CD4-positive, alpha-beta memory T cell (primary cell): Measurements from ENCODE around the gene NXPE3. TPM values are rescaled to one million over a fixed set of nuclear protein-coding genes. Genes with fewer than 3 reads are reported as not detected.
A peak's percentile ranks its signal among the peaks of the same experiment; 100 is the strongest.

ENCODE experiments used
- CTCF ChIA-PET: fragments of 350-600 bp; sonication (Branson Sonifier 250); formaldehyde crosslinking; loops from one replicate; lab custom pipeline; 2021; ENCODE audit warnings: inconsistent platforms; ENCODE audit not compliant: partially characterized antibody; lab: Charles Lee
- POLR2A ChIA-PET: fragments of 350-600 bp; sonication (Branson Sonifier 250); formaldehyde crosslinking; loops from one replicate; lab custom pipeline; 2021; ENCODE audit not compliant: partially characterized antibody; lab: Charles Lee
- DNase-seq, 5 donors: peaks; one replicate each; pipeline versions ENCODE4 v3.0.0 to v3.0.0-alpha.2; 2020 to 2022; ENCODE audit warnings: mixed read lengths in 1 of 5
- H3K27ac ChIP-seq: one replicate; pipeline ENCODE4 v1.7.0; 2013; ENCODE audit warnings: low read depth, low read length
- H3K27me3 ChIP-seq: 2 replicates; pipeline ENCODE4 v1.7.0; 2013; ENCODE audit warnings: mild to moderate bottlenecking, low read length, moderate library complexity; ENCODE audit not compliant: insufficient read depth
- H3K36me3 ChIP-seq: 2 replicates; pipeline ENCODE4 v1.7.0; 2013; ENCODE audit warnings: mild to moderate bottlenecking, low read length, moderate library complexity; ENCODE audit not compliant: insufficient read depth
- H3K4me1 ChIP-seq: 2 replicates; pipeline ENCODE4 v1.7.0; 2013; ENCODE audit warnings: mild to moderate bottlenecking, low read length, moderate library complexity; ENCODE audit not compliant: insufficient read depth
- H3K4me3 ChIP-seq, 2 donors: one replicate each; pipeline ENCODE4 v1.7.0; 2013; ENCODE audit warnings: low read length in 2 of 2, mild to moderate bottlenecking in 1 of 2
- H3K9me3 ChIP-seq, 2 donors: one replicate each; pipeline ENCODE4 v1.7.0; 2013; ENCODE audit warnings: low read length in 2 of 2, control low read depth in 1 of 2; ENCODE audit not compliant: control insufficient read depth in 1 of 2
- H3K27ac Mint-ChIP-seq, 7 donors: one replicate each; pipeline ENCODE4 v1.8.0; 2020 to 2021; ENCODE audit warnings: mixed read lengths in 7 of 7, mild to moderate bottlenecking in 6 of 7, inconsistent platforms in 3 of 7, moderate library complexity in 3 of 7
- H3K27me3 Mint-ChIP-seq, 2 donors: one replicate each; pipeline ENCODE4 v1.8.0; 2020 to 2021; ENCODE audit warnings: mixed read lengths in 2 of 2
- H3K36me3 Mint-ChIP-seq, 2 donors: one replicate each; pipeline ENCODE4 v1.8.0; 2020 to 2021; ENCODE audit warnings: mixed read lengths in 2 of 2, inconsistent platforms in 1 of 2, mild to moderate bottlenecking in 1 of 2
- H3K4me1 Mint-ChIP-seq, 4 donors: one replicate each; pipeline ENCODE4 v1.8.0; 2020 to 2021; ENCODE audit warnings: mixed read lengths in 4 of 4, mild to moderate bottlenecking in 1 of 4
- H3K4me3 Mint-ChIP-seq, 8 donors: one replicate each; pipeline ENCODE4 v1.8.0; 2020 to 2021; ENCODE audit warnings: mixed read lengths in 8 of 8, mild to moderate bottlenecking in 7 of 8, moderate library complexity in 6 of 8, inconsistent platforms in 3 of 8
- H3K9me3 Mint-ChIP-seq, 8 donors: one replicate each; pipeline ENCODE4 v1.8.0; 2020 to 2021; ENCODE audit warnings: mixed read lengths in 8 of 8, mild to moderate bottlenecking in 5 of 8, inconsistent platforms in 3 of 8, moderate library complexity in 1 of 8
- intact Hi-C: fragments of 100-400 bp; cut with micrococcal nuclease; formaldehyde crosslinking; loops from one replicate; pipeline ENCODE4 v1.15.1; 2023
- polyA plus RNA-seq, 2 donors: library from polyadenylated mRNA; unstranded; fragments of 300-500 nt; fragmentation: Illumina TruSeq; gene quantifications; one replicate each; pipeline ENCODE4 v1.2.3, GENCODE V29; 2021
- total RNA-seq, 2 experiments: library from RNA; stranded (reverse); gene quantifications; one replicate each; pipeline ENCODE4 v1.2.3, GENCODE V29; 2021

The NXPE3 gene
- total and polyA plus RNA-seq, 4 experiments from 2014 or later: 35.7 to 50.0 (median 36.7) TPM

- no peak for DNase-seq
- Histone ChIP-seq H3K36me3 (peaks cover 16% of the 10 kb centered on the region), H3K9me3 (no peaks in the 10 kb centered on the region), H3K4me3 (peak overlapping the region in 1 of 2 donors; percentile 22), H3K27me3 (no peaks in the 10 kb centered on the region), H3K27ac (peak overlapping the region; percentile 99), H3K4me1 (peaks cover 26% of the 10 kb centered on the region)
- intact Hi-C loops: loop anchor here (2.0 kb wide), 1 partner anchor 162 kb away; the partner anchor contains the start of gene RPL24
- peak overlapping the region; percentile 62 to 99 (median 82) for H3K4me3 Mint-ChIP-seq
- peaks cover 22 to 47% (median 30%) of the 10 kb centered on the region in 4 donors for H3K4me1 Mint-ChIP-seq
- POLR2A ChIA-PET: interaction anchor here (0.7 to 8.2 kb wide), 15 partner anchors 9 to 377 kb away, joined by 3 to 213 read pairs (median 17); partner anchors contain the start of genes CEP97, NXPE3 and RPL24
- H3K9me3 Mint-ChIP-seq: peaks cover 0 to 4% (median 0%) of the 10 kb centered on the region in 8 donors
- H3K27me3 Mint-ChIP-seq: no peaks in the 10 kb centered on the region
- CTCF ChIA-PET: interaction anchor here (1.0 to 2.9 kb wide), 5 partner anchors 9 to 381 kb away, joined by 3 to 13 read pairs (median 10); partner anchors contain the start of gene NXPE3
- peak overlapping the region; percentile 81 to 99 (median 93) for H3K27ac Mint-ChIP-seq
- peaks cover 23 to 34% of the 10 kb centered on the region in 2 donors for H3K36me3 Mint-ChIP-seq
These were observed 69.3 kb downstream of the NXPE3 start for GRCh38 chr3:101848326-101848725.

GRCh38 chr3:101848754-101849713 is 70.0 kb downstream of the NXPE3 start, which contains the start of gene NFKBIZ:
TSS of gene NFKBIZ (plus strand) at chr3:101849514. CDS start at chr3:101849629, 115 bp downstream.
- Histone ChIP-seq H3K27ac (peak within 1 kb of the TSS; percentile 99), H3K36me3 (peaks cover 23% of the 10 kb centered on the region), H3K4me1 (peaks cover 33% of the 10 kb centered on the region), H3K4me3 (peak within 1 kb of the TSS; percentile 70 to 100), H3K27me3 (no peaks in the 10 kb centered on the region), H3K9me3 (no peaks in the 10 kb centered on the region)
- peak; percentile 89 to 96 (median 91) for DNase-seq
- Mint-ChIP-seq H3K9me3 (peaks cover 0 to 4% (median 0%) of the 10 kb centered on the region in 8 donors), H3K4me3 (peak within 1 kb of the TSS; percentile 93 to 100 (median 98)), H3K27me3 (no peaks in the 10 kb centered on the region), H3K27ac (peak within 1 kb of the TSS; percentile 97 to 100 (median 99)), H3K4me1 (peaks cover 25 to 54% (median 34%) of the 10 kb centered on the region in 4 donors), H3K36me3 (peaks cover 30 to 41% of the 10 kb centered on the region in 2 donors)
- intact Hi-C loops: loop anchor here (1.0 to 2.0 kb wide), 4 partner anchors 70 to 162 kb away; partner anchors contain the start of genes CEP97, NXPE3 and RPL24
- ChIA-PET POLR2A (interaction anchor here (0.6 to 8.2 kb wide), 46 partner anchors 8 to 1139 kb away, joined by 3 to 213 read pairs (median 5); partner anchors contain the start of genes CEP97, NXPE3, PCNP and RPL24), CTCF (interaction anchor here (0.9 to 2.9 kb wide), 15 partner anchors 9 to 380 kb away, joined by 3 to 17 read pairs (median 5); partner anchors contain the start of genes CEP97 and NXPE3)

- Histone ChIP-seq H3K9me3 (no peaks in the 10 kb centered on the region), H3K4me1 (peaks cover 39% of the 10 kb centered on the region), H3K4me3 (peak overlapping the region; percentile 70 to 100), H3K27ac (peak overlapping the region; percentile 99), H3K27me3 (no peaks in the 10 kb centered on the region), H3K36me3 (peaks cover 30% of the 10 kb centered on the region)
- Mint-ChIP-seq H3K36me3 (peaks cover 37 to 49% of the 10 kb centered on the region in 2 donors), H3K27me3 (no peaks in the 10 kb centered on the region), H3K9me3 (peaks cover 0 to 4% (median 0%) of the 10 kb centered on the region in 8 donors), H3K4me1 (peaks cover 29 to 62% (median 39%) of the 10 kb centered on the region in 4 donors), H3K4me3 (peak overlapping the region; percentile 93 to 100 (median 98)), H3K27ac (peak overlapping the region; percentile 97 to 100 (median 99))
- POLR2A ChIA-PET: interaction anchor here (0.6 to 8.2 kb wide), 47 partner anchors 8 to 1140 kb away, joined by 3 to 213 read pairs (median 5); partner anchors contain the start of genes CEP97, NXPE3, PCNP and RPL24
- intact Hi-C loops: loop anchor here (1.0 to 5.0 kb wide), 9 partner anchors 22 to 376 kb away; partner anchors contain the start of genes CEP97, NXPE3 and RPL24
- peak; percentile 54 to 67 (median 59) for DNase-seq
- CTCF ChIA-PET: interaction anchor here (0.9 to 2.9 kb wide), 14 partner anchors 10 to 379 kb away, joined by 3 to 17 read pairs (median 6); partner anchors contain the start of gene CEP97
These were observed 70.8 kb downstream of the NXPE3 start for GRCh38 chr3:101849714-101850245.

- peaks cover 0 to 4% (median 0%) of the 10 kb centered on the region in 8 donors for H3K9me3 Mint-ChIP-seq
- Histone ChIP-seq H3K4me3 (peak overlapping the region; percentile 70 to 100), H3K27me3 (no peaks in the 10 kb centered on the region), H3K36me3 (peaks cover 37% of the 10 kb centered on the region), H3K27ac (peak overlapping the region; percentile 99), H3K9me3 (no peaks in the 10 kb centered on the region), H3K4me1 (peaks cover 44% of the 10 kb centered on the region)
- peaks cover 44 to 56% of the 10 kb centered on the region in 2 donors for H3K36me3 Mint-ChIP-seq
- no peaks in the 10 kb centered on the region for H3K27me3 Mint-ChIP-seq
- peaks cover 29 to 69% (median 43%) of the 10 kb centered on the region in 4 donors for H3K4me1 Mint-ChIP-seq
- peak overlapping the region; percentile 93 to 100 (median 98) for H3K4me3 Mint-ChIP-seq
- DNase-seq: peak; percentile 81 to 88 (median 83)
- intact Hi-C loops: loop anchor here (1.0 to 5.0 kb wide), 5 partner anchors 23 to 375 kb away; no protein-coding TSS in a partner anchor
- POLR2A ChIA-PET: interaction anchor here (0.6 to 8.2 kb wide), 43 partner anchors 8 to 379 kb away, joined by 3 to 213 read pairs (median 5); partner anchors contain the start of genes CEP97, NXPE3, PCNP and RPL24
- CTCF ChIA-PET: interaction anchor here (1.0 to 2.9 kb wide), 14 partner anchors 11 to 379 kb away, joined by 3 to 17 read pairs (median 8); partner anchors contain the start of gene CEP97
- peak overlapping the region; percentile 97 to 100 (median 99) for H3K27ac Mint-ChIP-seq
These were observed 71.4 kb downstream of the NXPE3 start for GRCh38 chr3:101850246-101851051.

- Histone ChIP-seq H3K4me3 (peak overlapping the region; percentile 70 to 100), H3K27me3 (no peaks in the 10 kb centered on the region), H3K4me1 (peaks cover 44% of the 10 kb centered on the region), H3K36me3 (peaks cover 43% of the 10 kb centered on the region), H3K27ac (peak overlapping the region; percentile 99), H3K9me3 (no peaks in the 10 kb centered on the region)
- peak overlapping the region; percentile 93 to 100 (median 98) for H3K4me3 Mint-ChIP-seq
- POLR2A ChIA-PET: interaction anchor here (0.7 to 8.2 kb wide), 12 partner anchors 10 to 377 kb away, joined by 3 to 213 read pairs (median 4); partner anchors contain the start of genes CEP97, NXPE3, PCNP and RPL24
- no peaks in the 10 kb centered on the region for H3K27me3 Mint-ChIP-seq
- no peak for DNase-seq
- intact Hi-C loops: loop anchor here (2.0 to 5.0 kb wide), 2 partner anchors 42 to 206 kb away; no protein-coding TSS in a partner anchor
- CTCF ChIA-PET: interaction anchor here (0.7 to 2.6 kb wide), 7 partner anchors 21 to 378 kb away, joined by 3 to 10 read pairs (median 8); no protein-coding TSS in a partner anchor
- peak overlapping the region; percentile 97 to 100 (median 99) for H3K27ac Mint-ChIP-seq
- peaks cover 32 to 72% (median 47%) of the 10 kb centered on the region in 4 donors for H3K4me1 Mint-ChIP-seq
- H3K9me3 Mint-ChIP-seq: peaks cover 0 to 4% (median 0%) of the 10 kb centered on the region in 8 donors
- H3K36me3 Mint-ChIP-seq: peaks cover 49 to 62% of the 10 kb centered on the region in 2 donors
These were observed 72.2 kb downstream of the NXPE3 start for GRCh38 chr3:101851072-101851770.
